Activated CD4-positive, CD25-positive, alpha-beta regulatory T cell treated with anti-CD3 and anti-CD28 coated beads, Interleukin-2, amount 50 U/mL, for 24 hours (primary cell): Measurements from ENCODE around the gene LCN12.

ENCODE experiments used
- ATAC-seq, 2 donors: fragments of 150-1000 bp; cut with Tn5 transposase; one replicate each; pipeline ENCODE4 v1.10.0; 2021; ENCODE audit warnings: mild to moderate bottlenecking in 1 of 2, moderate library complexity in 1 of 2

Gene LCN12, protein sequence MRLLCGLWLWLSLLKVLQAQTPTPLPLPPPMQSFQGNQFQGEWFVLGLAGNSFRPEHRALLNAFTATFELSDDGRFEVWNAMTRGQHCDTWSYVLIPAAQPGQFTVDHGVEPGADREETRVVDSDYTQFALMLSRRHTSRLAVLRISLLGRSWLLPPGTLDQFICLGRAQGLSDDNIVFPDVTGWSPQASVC

DNA sequence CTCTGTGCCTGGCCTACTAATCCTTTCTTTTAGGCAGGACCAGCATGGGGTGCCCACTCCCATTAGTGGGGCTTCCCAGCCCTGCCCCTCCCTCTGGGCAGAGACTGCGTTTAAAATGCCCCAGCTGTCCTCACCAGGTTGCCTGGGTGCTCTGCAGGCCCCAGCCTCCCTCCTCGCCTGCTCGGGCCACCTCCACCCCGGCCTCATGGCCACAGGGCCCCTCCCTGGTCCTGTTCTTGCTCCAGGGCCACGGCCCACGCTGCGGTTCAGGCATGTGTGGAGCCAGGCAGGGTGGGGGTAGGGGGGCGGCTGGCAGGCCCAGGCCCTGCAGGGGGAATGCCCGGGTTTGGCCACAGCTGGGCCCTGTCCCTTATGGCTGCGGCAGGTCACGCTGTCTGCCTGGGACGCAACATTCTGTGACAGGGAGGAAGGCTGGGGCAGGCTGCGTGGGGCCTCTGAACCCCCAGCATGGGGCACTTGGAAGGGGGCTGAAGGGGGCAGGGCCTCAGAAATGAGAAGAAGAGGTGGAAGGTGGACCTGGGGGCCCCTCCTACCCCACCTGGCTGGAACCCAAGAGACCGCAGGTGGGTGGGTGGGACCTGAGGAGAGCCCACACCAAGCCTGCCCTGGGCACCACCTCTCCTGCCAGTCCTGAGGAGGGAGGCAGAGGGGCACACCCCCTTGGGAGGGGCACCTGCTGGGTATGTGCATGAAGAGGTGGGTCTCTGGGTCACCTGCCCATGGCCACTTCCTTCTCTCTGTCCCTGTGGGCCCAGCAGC is at the start of gene LCN12:
LCN12 (plus strand) TSS at position 733 of the 780 bp plus-strand sequence. CDS start 55 bp downstream, outside the sequence.
- ATAC-seq, result no peak

DNA sequence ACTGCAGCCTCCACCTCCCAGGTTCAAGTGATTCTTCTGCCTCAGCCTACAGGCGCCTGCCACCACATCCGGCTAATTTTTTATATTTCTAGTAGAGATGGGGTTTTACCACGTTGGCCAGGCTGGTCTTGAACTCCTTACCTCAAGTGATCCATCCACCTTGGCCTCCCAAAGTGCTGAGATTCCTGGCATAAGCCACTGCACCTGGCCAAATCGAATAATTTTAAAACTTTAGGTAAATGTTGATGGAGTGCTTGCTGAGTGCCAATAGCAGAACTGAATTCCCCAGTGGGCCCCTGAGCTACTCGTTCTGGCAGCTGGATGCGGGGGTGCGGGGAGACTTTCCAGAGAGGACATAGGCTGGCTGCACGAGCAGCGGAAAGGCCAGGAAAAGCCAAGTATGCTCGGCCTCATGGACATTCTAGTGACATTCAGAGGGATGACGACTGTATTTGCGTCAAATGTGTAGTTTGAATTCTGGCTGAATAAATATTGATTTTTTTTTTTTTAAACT is 49.0 kb upstream of the LCN12 start:
- ATAC-seq, result no peak

DNA sequence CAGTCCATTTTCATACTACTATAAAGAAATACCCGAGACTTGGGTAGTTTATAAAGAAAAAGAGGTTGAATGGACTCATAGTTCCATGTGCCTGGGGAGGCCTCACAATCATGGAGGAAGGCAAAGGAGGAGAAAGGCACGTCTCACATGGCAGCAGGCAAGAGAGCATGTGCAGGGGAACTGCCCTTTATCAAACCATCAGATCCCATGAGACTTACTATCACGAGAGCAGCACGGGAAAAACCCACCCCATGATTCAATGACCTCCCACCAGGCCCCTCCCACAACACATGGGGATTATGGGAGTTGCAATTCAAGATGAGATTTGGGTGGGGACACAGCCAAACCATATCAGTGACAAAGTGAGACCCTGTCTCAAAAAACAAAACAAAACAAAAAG is 45.8 kb upstream of the LCN12 start:
- no peak for ATAC-seq

DNA sequence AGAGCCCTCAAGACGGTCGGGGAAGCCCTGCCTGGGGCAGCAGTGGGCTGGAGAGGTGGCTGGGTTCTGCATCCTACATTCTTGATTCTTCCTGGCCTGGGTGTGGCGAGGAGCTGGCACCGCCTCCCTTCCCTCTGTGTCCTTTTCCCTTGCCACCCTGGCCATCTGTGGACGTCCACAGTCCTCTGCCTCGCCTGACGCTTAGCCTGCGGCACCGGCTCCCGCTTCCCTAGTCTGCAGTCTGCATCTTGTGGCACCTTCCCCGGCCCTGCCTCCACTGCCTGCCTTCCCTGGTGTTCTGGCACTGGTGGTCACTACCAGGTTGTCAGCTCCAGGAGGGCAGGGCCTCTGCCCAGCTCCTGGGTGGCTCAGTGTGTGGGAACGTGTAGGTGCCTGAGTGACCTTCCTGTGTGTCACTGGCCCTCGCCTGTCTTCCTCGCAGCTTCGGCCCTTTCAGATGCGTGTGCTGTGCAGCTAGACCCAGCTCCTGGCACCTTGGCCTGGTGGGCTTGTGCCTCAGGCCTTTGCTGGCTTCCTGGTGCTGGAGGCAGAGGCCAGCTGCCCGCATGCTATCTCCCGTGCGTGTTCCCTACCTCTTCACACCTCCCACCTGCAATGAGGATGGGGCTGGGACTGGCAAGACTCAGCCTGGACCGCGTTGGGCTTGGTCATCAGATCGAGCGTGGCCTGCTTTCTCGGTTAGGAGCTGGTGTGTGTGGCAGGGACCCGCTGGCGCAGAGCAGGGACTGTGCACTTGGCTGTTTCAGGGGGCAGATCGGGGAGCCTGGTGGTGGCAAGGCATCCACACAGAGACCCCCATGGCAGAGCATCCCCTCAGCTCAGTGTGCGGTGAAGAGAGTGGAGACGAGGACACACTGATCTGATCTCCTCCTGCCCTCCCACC is 44.8 kb upstream of the LCN12 start:
- no peak for ATAC-seq

DNA sequence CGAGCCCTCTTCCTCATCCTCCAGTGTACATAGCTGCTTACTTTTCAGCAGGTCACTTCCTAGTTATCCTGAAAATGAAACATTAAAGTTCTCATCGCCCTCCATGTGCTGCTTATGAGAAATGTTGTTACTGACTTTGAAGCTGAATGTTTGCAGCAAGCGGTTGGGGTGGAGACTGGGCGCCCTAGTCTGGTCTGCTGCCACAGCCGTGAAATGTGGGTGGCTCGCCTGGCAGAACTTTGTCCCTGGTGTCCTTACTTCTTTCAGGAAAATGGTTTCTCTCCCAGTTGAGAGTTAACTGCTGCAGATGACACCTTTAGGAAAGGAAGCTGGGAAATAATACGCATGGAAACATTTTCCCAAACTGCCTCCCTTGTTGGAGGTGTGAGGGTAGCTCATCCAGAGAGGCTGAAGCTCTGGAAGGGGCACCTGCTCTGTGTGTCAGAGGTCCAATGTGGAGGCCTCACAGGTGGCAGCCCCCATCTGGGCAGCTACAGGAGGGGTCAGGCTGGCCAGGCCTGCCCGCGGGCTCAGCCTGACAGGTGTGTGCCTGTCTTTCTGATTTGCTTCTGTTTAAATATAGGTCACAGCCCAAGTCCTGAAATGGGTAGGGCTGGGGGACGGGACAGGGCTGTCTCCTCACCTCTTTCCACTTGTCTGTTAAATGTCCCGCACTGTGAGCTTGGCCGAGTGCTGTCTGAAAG is 41.7 kb upstream of the LCN12 start:
- ATAC-seq, result no peak

DNA sequence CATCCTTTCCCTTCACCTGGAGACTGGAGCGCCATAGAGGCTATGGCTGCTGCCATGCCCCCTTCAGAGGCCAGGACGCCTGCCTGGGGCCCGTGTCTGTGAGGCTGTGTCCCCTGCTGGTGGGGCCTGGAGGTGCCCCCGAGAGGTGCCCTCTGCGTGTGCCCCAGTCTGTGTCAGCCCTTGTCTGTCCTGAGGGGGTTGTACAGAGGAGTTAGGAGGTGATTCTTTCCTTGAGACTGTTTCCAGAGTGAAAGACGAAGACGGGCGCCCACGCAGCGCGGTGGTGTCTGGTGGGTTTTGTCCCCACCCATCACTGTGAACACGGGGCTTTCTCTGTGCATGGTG is 41.2 kb upstream of the LCN12 start:
- no peak for ATAC-seq

DNA sequence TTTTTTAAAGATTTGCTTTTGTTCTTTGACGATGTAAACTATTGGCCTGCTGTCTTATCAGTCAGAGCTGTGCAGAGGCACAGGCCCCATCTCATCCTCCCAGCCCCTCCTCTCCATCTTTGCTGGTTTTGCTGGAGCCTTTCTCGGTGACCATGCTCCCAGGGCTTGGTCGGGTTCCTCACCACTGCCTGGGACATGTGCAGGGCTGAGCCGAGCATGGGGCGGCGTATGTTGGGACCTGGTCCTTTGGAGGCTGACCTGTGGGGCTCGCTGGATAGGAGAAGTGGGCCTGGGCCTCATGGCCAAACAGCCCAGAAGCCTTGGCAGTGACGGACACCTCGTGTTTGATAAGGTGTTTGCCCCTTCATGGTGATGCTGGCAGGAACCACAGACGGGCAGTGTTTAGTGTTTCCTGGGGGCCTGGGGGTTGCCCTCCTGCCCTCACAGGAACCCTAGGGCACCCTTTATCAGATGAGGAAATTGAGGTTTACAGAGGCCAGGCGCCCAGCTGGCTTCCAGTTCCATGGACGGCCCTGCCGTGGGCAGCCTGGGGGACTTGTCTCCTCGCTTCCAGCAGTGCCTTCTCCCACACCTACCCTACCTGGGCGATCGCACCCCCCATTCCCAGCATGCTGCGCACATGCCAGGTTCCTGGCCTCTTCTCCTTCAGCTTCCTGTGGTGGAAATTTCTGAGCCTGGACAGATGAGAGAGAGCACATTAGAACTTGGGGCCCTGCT is 38.2 kb upstream of the LCN12 start:
- ATAC-seq, result no peak

DNA sequence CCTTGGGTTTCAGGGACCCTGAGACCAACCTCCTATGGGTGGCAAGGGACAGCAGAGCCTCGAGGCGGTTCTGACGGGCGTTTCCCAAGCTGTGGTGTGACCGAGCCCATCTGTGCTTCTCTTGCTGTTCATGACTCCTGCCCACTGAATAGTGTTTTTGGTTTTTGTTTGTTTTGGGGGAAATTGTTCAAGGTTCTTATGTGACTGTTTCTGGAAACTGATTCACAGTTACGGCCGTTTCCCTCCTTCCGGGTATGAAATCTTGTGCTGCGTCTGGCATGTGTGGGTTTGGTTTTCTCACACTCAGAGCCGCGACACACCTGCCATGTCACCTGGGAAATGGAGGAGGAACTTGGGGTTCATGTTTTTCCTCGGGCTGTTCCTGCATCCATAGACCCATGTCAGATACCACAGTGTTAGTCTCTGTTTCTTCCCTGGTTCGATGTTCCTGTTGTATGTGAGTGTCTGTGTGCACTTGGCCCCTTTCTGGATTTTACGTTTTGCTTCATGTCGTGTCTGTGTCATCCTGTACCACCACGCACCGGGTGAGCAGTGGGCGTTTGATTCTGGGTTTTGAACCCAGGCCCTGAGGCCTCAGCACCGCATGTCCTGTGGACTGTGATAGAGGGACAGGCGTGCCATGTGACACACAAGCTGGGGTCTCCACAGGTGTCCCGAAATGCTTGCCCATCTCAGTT is 36.3 kb upstream of the LCN12 start:
- no peak for ATAC-seq

DNA sequence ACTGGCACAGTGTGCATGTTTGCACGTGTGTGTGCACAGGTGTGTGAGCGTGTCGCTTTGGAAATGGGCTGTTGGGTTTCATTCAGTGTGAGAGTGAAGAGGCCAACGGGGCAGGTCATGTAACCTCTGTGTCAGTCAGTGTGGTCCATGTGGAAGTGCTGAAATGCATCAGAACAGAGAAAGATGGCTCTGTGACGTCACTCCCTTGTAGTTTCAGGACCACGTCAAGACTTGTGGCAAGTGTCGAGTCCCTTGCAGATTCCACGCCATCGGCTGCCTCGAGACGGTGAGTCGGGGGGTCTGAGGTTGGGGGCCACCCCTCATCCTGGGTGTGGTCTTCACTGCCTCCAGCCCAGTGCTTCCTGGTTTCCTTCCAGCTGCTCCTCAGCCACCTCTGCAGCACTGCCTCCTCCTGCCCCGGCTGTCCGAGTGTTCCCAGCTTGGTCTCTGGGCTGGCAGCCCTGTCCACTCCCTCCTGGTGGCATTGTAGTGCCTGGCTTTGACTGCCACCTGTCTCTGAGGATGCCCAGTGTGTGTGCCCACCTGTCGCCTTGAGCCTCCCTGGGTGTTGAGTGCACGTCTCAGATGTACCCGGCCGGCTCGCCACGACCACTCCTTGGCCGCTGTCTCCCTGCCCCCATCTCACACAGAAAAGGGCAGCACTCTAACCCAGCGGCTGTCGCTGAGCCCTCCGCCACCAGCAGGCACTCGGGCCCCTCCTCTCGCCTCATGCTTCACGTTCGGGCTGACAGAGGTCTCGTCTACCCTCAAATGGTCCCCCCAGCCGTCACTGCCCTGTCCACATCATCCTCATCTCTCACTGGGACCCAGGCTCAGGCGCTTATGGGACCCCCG is 35.5 kb upstream of the LCN12 start:
- ATAC-seq, result no peak

DNA sequence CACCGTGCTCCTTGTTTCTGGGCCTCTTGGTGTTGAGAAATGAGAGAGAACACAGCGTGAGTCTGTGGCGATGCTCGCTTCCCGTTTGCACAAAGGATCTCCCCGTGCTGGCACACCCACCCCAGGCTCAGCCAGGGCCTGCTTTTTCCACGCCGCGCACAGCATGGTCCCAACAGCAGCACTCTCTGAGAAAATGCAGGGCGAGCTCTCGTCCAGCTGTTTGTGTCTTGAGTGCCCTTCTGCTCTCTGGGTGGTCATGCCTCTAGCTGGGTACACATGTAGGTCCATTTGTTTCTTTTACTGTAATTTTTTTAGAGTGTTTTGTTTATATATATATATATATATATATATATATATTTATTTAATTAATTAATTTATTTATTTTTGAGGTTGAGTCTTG is 34.2 kb upstream of the LCN12 start:
- no peak for ATAC-seq

DNA sequence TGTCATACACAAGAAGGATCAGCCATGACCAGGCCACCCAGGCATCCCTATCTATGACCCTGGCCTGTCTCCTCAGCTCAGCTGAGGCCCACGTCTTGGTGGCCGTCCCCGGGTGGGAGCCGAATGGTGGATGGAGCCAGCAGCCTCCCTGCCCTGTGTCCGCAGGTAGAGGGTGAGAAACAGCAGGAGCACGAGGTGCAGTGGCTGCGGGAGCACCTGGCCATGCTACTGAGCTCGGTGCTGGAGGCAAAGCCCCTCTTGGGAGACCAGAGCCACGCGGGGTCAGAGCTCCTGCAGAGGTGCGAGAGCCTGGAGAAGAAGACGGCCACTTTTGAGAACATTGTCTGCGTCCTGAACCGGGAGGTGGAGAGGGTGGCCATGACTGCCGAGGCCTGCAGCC is 32.0 kb upstream of the LCN12 start:
- ATAC-seq, result no peak

DNA sequence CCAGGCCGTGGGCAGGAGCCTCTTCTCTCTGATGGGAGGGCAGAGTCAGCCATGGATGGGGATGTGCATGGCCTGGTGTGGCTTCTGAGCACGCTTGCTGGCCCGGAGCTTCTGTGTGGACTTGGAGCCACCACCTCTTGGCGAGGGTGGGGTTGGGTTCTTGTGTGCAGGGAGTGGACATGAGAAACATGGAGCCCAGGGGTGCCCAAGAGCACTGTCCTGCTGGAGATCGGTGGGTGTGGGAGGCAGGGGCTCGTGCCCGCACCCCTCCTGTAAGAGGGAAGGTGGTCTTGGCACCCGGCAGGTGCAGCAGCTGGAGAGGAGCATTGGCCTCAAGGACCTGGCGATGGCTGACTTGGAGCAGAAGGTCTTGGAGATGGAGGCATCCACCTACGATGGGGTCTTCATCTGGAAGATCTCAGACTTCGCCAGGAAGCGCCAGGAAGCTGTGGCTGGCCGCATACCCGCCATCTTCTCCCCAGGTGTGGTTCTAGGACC is 31.3 kb upstream of the LCN12 start:
- ATAC-seq, result no peak

DNA sequence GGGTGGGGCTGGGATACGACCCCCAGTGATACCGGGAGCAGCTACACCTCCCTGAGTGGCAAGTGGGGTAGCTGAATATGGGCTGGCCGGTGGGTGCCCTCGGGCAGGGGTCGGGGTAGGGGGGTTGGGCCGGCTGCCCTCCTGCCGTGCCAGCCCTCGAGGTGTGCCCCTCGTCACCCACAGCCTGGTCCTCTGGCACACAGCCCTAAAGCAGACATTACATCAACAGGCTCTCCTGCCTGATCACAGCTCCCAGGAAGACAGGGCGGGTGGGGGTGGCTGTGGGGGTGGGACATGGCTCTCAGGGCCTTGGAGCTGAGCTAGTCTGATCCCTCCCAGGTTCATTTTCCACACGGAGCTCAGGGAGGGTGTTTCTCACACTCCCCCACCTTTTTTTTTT is 30.8 kb upstream of the LCN12 start:
- ATAC-seq, result no peak

DNA sequence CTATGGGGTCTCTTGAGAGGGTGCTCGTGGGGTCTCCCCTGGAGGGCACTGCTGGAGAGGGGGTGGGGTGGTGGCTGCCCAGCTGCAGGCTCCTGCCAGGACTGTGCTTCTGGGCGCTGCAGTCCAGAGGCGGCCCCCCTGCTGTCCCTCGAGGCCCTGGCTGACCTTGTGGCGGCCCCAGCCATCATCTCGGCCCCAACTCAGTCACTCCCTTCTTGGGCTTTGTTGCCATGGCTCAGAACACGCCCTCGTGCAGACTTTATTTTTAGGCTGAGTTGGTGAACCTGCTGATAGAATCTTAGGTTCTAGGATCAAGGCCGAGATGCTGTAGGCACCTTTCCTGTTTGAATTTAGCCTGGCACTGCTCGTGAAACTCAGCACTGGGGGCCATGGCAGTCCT is 30.4 kb upstream of the LCN12 start:
- no peak for ATAC-seq

DNA sequence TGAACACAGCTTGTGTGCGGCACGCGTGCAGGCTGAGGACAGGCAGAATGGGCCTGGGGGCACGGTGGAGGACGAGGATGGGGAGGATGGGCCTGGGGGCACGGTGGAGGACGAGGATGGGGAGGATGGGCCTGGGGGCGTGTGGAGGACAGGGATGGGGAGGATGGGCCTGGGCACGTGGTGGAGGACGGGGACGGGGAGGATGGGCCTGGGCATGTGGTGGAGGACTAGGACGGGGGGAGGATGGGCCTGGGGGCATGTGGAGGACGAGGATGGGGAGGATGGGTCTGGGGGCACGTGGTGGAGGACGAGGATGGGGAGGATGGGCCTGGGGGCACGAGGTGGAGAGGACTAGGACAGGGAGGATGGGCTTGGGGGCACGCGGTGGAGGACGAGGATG is 29.5 kb upstream of the LCN12 start:
- no peak for ATAC-seq

DNA sequence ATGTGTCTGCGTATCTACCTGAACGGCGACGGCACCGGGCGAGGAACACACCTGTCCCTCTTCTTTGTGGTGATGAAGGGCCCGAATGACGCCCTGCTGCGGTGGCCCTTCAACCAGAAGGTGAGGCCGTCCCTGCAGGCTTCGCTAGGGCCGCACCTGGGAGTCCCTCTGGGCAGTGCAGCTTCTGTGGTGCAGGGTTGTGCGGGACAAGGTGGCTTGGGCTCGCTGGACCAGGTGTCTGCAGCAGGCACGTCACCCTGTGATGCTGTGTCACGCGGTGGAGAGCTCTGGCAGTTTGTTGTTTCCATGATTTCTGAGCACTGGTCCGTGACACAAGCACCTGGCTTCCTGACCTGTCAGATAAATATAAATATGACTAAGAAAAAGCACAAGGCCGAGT is 28.2 kb upstream of the LCN12 start:
- no peak for ATAC-seq

DNA sequence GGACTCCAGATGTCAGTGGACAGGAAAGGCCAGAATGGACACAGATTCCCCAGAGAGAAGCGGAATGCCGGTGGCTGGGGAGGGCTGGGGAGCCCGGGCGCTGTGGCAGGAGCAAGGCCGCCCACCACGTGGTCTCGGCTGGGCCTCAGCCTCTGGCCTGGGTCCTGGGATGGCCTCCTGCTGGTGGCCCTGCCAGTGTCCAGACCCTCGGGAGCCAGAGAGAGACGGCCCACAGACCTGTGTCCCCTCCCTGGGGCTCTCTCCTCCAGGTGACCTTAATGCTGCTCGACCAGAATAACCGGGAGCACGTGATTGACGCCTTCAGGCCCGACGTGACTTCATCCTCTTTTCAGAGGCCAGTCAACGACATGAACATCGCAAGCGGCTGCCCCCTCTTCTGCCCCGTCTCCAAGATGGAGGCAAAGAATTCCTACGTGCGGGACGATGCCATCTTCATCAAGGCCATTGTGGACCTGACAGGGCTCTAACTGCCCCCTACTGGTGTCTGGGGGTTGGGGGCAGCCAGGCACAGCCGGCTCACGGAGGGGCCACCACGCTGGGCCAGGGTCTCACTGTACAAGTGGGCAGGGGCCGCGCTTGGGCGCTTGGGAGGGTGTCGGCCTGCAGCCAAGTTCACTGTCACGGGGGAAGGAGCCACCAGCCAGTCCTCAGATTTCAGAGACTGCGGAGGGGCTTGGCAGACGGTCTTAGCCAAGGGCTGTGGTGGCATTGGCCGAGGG is 26.5 kb upstream of the LCN12 start:
- no peak for ATAC-seq

DNA sequence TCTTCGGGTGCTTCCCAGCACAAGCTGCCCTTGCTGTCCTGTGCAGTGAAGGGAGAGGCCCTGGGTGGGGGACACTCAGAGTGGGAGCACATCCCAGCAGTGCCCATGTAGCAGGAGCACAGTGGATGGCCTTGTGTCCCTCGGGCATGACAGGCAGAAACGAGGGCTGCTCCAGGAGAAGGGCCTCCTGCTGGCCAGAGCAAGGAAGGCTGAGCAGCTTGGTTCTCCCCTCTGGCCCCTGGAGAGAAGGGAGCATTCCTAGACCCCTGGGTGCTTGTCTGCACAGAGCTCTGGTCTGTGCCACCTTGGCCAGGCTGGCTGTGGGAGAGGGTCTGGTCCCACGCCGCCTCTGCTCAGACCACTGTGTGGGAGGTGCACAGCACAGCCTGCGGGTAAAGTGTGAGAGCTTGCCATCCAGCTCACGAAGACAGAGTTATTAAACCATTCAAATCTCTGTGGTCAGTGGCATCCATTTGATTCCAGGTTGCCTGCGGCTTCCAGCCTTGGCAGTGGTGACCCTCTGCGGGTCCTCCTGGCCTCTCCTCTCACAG is 25.8 kb upstream of the LCN12 start:
- ATAC-seq, result no peak

DNA sequence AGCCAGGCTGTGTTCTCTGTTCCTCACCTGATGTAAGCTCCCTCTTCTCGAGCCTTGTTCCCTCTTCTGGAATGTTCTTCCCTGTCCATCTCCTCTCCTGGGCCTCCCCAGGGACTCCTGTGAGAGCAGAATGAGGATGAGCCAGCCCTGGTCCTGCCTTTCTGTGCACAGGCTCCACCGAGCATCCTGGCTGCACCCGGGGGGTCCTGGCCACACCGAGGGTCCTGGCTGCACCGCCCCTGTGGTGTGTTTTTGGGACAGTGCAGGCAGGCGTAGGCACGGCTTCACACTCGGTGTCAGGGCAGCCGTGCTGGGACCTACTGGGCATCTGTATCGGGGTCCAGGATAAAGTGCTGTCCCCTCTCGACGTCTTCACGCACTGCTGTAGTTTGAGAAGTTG is 25.3 kb upstream of the LCN12 start:
- ATAC-seq, result no peak
